SKM-1 treated with dmso at 0.1 percent for 144 hours (cell line): ENCODE results near the gene ITPR3.

Experiments used
- DNase-seq: peaks from one replicate; lab custom pipeline; 2025; ENCODE audit not compliant: unreplicated experiment; lab: John Stamatoyannopoulos, UW

ITPR3 gene

GRCh38 chr6:33620856-33621710, at the start of gene ITPR3:
Gene ITPR3 (plus strand): TSS chr6:33621322. CDS start chr6:33621603, 281 bp downstream.
- peak; percentile 49 for DNase-seq

- no peak for DNase-seq
Observed at GRCh38 chr6:33571637-33572316, 49.3 kb upstream of the ITPR3 start.

DNA sequence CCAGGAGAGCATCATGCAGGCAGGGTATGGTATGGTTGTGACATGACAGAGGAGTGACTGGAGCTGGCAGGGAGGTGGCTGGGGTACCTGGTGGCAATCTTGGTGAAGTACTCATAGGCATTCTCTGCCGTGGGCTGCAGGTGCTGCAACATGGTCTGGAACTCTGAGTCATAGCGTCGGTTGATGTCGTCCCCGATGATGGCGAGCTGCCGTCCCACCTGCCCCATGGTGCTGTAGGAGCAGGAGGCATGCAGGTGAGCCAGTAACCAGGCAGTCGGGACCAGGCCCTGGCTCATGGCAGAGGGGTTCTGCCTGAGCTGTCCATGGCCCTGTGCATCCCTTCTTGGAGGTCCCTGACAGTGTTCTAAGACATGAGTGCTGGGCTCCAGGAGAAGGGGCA, 45.9 kb upstream of the ITPR3 start:
- no peak for DNase-seq

DNA sequence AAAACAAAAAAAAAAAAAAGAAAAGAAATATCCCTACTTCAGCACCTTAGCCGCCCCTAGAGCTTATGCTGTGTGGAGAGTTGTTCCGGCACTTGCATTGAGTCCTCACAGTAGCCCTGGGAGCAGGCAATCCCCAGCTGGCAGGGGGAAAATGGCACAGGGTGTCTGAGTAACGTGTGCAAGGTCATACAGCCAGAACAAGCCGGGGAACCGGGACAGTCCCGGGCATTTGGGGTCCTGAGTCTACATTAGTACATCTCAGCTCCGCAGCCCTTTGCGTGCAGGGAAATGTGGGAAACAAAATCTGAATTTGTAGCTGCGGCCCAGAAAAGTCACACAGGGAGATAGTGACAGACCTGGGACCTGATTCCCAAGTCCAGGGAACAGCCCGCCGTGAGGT, 44.5 kb upstream of the ITPR3 start:
- no peak for DNase-seq

GRCh38 chr6:33577106-33577535, 44.0 kb upstream of the ITPR3 start:
- DNase-seq = peak; percentile 28

- no peak for DNase-seq
Observed at GRCh38 chr6:33577718-33578117, 43.4 kb upstream of the ITPR3 start.

DNA sequence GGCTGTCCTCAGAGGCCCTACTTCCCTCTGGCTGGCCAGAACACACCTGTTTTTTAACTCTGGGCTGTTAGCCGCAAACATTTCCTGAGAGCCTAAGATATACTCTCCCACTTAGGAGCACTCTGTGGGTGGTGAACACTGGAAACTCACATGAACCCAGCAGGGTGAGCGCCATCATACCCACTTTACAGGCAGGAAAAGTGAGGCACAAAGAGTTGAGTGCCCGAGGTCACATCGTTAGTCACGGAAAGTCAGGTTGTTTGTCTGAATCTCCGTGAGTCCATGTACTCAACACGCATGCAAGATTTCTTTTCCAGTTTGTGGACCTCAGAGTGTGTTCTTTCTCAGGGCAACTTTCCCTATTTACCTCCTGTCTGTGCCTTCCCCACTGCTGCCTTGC, 43.0 kb upstream of the ITPR3 start:
- DNase-seq = no peak

- DNase-seq = no peak
Observed at GRCh38 chr6:33578588-33579011, 42.5 kb upstream of the ITPR3 start.

DNA sequence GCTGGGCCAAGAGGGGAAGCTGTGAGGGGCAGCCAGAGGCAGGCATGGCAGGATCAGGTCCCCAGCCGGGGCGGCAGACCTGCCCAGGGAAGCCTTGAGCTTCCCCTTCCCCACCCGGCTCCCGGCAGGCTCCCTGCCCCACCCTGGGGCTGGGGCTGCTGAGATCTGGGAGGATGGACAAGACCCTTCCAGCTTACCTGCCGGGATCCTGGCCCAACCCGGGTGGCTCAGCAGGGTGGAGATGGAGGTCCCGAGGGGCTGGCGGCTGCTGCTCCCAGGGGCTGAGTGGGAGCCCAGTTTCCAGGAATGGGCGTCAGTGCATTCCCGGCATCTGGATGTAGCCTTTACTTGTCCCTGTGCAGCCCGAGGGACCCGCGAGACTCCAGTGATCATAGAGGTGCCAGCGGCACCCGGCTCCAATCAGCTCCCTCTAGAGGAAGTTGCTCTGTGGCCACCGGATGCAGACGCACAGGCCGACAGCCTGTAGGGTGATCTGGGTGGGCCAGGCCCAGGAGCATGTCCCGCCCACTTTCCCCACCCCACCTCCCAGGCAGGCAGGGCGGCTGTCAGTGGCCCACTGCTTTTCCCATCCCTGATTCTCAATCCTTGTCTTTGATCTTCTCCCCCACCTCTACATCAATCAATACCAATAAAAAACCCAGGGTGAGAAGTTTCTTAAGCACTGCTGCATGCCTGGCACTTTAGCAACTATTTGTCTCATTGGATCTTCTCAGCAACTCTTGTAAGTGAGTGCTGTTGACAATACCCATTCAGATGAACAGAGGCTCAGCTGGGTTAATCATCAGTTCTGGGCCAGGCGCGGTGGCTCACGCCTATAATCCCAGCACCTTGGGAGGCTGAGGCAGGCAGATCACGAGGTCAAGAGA, 41.1 kb upstream of the ITPR3 start, which contains the start of gene BAK1:
Gene BAK1, minus strand, starts transcription at position 449 of the 887 bp plus-strand sequence. CDS start 2,672 bp downstream, outside the sequence.
- DNase-seq = peak; percentile 88

DNA sequence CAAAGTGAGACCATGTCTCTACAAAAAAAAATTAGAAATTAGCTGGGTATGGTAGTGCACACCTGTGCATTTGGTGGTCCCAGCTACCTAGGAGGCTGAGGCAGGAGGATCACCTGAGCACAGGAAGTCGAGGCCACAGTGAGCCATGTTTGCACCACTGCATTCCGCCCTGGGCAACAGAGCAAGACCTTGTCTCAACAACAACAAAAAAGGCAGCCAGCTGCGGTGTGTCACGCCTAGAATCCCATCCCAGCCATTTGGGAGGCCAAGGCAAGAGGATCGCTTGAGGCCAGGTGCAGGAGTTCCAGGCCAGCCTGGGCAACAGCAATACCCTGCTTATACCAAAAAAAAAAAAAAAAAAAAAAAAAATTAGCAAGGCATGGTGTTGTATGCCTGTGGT, 39.9 kb upstream of the ITPR3 start:
- DNase-seq = no peak

GRCh38 chr6:33583591-33584155, 37.4 kb upstream of the ITPR3 start:
- DNase-seq = no peak

GRCh38 chr6:33584700-33585402, 36.3 kb upstream of the ITPR3 start:
- DNase-seq = no peak

GRCh38 chr6:33585403-33586107, 35.6 kb upstream of the ITPR3 start:
- DNase-seq = peak; percentile 60

- no peak for DNase-seq
Observed at GRCh38 chr6:33586108-33586640, 34.9 kb upstream of the ITPR3 start.

GRCh38 chr6:33587529-33587928, 33.6 kb upstream of the ITPR3 start:
- DNase-seq = no peak

DNA sequence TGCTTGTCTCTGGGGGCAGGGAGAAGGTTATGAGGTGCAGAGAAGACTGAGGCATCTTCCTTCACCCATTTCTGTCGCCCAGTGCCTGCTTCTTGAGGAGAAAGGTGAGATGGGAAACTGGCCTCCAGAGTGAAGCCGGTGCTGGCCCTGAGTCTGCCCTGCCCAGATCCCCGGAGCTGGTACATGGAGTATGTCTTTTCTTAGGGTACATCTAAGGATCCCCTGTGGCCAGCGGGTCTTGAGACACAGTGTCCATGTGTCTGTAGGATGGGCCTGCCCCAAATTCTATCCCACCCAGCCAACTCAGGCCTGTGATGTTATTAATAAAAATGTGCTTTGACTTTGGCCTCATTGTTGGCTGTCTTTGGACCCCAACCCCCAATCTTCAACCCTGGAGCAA, 32.2 kb upstream of the ITPR3 start:
- no peak for DNase-seq

DNA sequence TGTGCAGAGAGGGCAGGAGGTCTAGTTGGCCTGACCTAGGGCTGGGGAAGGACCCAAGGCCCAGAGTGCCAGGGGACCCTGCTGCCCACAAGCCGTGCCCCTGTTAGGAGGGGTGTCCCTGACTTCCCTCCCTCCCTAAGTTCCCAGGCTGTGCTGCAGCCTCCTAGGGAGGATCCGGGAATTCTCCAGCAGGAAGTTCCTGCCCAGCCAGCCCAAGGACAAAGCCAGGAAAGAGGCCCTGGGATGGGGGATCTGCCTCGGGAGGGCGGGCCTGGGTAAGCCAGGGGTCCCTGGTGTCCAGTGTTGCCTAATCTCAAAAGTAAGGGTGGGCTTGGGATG, 31.8 kb upstream of the ITPR3 start:
- DNase-seq = no peak

DNA sequence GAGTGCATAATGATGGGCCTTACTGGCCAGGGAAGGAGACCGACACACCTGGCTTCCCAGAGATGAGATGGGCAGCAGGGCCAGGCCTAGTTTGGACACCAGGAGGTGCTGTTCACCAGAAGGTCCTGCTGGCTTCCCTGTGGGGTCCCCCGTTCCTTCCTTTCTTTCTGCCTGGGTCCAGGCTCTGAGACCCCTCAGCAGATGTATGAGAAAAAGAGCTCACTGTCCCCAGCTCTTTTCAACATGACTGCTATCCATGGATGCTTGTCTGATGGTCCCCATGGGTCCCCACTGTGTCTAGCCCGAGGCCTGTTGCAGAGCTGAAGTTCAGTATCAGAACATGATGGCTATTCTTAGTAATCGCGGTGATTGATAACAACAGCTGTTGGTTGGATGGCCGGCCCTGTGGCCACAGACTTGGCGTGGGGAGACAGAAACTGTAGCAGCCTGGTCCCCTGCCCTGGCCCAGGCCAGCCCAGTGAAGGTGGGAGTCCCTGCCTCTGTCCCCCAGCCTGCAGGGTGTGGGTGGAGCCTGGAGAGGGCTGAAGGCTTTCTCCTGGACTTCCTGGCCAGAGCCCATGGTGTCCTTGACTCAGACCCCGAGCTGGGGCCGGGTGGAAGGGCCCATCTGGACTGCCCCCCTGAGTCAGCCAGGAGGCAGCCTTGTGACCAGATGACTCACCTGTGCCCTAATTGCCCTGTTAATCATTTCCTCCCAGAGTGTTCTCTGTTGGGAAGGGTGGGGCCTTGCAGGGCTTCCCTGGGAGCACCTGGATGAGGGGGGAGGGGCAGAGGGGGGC, 31.2 kb upstream of the ITPR3 start:
- no peak for DNase-seq
